Left colon (tissue), 2 donors: ENCODE results near the gene PHACTR3. TPM values are rescaled to one million over a fixed set of nuclear protein-coding genes. Genes with fewer than 3 reads are reported as not detected.
A peak's percentile ranks its signal among the peaks of the same experiment; 100 is the strongest.

ENCODE experiments used
- ATAC-seq: fragments of 200-7000 bp; cut with Tn5 transposase; one replicate; pipeline ENCODE4 v1.9.1; 2020; ENCODE audit warnings: mild to moderate bottlenecking, moderate library complexity
- DNase-seq, 2 donors: peaks; one replicate each; pipeline ENCODE4 v3.0.0-alpha.2; 2020
- intact Hi-C, 2 donors: fragments of 100-400 bp; cut with DNase I in 1 of 2; cut with micrococcal nuclease in 1 of 2; formaldehyde crosslinking; loops; one replicate each; pipeline versions ENCODE4 v1.11.2 to v1.14.0; 2022; cut with DNase I, micrococcal nuclease
- total RNA-seq, 2 donors: library from RNA; stranded (reverse); fragmentation: NEBNext Ultra II Directional; extraction: Animal tissue kit (Norgen Biotek cat#: 25700); gene quantifications; one replicate each; pipeline ENCODE4 v1.2.1, GENCODE V29; 2021
- donor health status: DM: no; HTN: no; CAD: no.
- donor health status: DM: yes; HTN: yes; CAD: no.

PHACTR3 gene
- total RNA-seq, 2 donors from 2014 or later: 0.47 to 5.5 TPM

DNA sequence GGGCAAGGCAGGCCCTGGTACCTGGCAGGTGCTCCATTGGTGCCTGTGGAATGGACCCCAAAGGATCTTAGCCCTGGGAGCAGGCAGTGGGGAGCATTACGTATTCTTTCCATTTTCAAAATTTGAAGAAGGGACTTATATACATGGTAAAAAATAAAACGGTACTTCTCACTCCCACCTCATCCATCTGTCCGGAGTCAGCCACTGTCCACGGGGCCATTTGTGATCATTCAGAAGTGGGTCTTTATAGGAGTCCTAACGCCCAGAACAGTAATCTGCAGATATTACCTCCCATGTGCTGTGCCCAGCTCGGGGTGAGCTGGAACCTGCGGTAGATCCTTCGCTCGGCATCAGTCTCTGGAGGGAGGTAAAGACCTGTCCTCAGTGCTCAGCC lies 218.7 kb downstream of the PHACTR3 start:
- intact Hi-C loops: no loop called here
- ATAC-seq (no peak), DNase-seq (no peak)

DNA sequence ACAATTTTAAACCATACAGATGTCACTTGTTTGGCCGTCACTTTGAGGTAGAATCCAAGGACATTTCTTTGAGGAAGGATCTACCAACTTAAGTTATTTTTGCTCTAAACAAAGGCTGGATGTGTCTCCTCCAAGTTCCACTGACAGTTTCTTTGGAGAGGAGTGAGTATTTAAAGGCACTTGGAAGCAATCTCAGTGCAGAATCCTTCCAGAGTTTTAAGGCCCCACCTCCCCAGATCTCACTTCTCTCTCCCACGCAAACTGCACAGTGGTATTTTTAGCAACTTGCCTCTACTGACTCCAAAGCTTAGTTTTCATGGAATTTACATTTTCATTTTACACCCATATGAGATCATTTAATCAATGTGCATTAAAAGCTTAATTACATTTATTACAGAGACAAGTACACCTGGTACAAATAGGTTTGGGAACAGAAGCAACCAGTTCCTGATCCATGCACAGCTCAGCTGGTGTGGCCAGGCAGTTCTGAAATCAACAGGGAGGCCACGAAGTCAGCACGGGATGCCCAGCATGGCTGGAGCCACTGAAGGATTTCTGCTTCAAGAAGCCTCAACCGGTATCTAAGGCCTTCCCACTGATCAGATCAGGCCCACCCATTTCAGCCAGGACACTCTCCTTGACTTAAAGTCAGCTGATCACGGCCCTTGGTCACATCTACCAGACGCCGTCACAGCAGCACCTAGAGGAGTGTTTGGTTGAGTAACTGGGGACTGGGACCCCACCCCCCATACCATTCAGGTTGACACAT lies 219.3 kb downstream of the PHACTR3 start:
- intact Hi-C loops: no loop called here
- no peak for DNase-seq
- ATAC-seq: no peak

DNA sequence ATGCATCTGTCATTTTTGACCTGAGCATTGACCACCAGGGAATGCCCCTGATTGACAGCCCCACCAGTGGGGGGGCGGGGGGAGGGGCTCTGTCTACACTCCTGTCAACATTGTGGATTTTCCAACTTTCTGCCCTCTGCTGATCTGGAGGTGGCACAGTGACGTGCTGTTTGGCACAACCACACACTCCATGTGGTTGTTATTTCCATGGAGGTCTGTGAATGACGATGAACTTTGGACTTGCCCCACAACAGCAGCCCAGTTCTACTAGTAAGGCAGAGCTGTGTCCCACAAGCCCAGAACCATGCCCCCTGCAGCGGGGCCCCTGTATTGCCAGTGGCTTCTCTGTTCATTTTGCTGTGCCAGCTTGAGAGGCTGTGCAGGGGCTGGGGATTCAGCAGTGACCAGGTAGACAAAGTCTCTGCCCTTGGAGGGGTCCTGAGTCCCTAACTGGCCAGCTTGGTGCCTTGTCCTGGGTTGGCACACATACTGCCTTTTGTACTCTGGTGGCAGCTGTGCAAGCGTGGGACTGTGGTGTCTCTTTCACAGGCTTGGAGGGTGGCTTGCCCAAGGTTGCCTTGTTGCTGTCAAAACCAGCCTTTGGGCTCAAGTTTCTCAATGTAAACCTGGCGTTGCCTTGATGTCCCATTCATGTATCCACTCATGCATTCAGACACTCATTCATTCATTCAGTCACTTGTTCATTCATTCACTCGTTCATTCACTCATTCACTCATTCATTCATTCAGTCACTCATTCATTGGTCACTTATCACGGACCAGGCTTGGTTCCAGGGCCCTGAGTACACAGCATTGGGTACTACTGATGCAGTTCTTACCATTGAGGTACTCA lies 220.6 kb downstream of the PHACTR3 start:
- DNase-seq: no peak
- no peak for ATAC-seq
- intact Hi-C loops: no loop called here

DNA sequence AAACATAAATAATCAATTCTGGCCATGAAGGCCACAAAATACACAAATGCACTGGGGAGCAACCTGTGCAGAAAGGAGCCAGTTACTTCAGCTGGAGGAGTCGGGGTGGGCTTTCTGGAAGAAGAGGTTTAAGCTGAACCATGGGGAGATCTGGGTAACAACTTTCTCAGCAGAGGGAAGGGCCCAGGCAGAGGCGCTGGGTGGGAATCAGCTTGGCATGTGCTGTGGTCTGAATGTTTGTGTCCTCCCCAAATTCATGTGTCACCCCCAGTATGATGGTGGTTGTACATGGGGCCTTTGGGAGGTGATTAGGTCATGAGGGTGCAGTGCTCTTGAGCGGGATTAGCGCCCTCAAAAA lies 221.2 kb downstream of the PHACTR3 start:
- ATAC-seq (no peak), DNase-seq (no peak)
- intact Hi-C loops: no loop called here

DNA sequence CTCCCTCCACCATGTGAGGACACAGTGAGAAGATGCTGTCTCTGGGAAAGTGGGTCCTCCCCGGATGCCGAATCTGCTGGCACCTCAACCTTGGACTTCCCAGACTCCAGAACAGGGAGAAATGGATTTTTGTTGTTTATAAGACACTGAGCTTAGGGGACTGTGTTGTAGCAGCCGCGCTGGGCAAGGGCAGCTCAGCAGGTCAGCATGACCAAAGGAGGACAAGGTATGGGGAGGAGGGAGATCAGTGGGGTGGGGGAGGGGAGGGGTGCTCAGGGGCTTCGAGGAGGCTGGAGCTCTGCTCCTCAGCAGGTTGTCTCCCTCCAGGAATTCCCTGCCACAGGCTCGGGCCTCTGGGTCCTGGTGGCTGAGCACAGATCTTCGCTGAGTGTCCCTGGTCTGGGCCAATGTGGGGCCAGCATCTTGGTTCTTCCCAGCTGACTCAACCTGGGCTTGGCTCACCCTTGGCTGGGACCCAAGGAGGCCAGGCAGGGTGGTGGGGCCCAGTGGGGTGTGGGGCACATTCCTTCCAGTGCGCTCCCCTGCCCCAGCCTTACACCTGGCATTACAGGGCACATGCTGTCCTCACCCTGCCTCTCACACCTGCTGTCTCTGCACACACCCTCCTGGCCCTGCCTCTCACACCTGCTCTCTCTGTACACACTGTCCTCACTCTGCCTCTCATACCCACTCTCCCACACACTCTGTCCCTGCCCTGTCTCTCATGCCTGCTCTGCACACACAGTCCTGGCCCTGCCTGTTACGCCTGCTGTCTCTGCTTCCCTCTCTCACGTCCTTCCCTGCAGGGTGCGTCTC lies 221.8 kb downstream of the PHACTR3 start:
- peak; percentile 72 to 96 for DNase-seq
- peak; percentile 94 for ATAC-seq
- intact Hi-C loops: no loop called here

DNA sequence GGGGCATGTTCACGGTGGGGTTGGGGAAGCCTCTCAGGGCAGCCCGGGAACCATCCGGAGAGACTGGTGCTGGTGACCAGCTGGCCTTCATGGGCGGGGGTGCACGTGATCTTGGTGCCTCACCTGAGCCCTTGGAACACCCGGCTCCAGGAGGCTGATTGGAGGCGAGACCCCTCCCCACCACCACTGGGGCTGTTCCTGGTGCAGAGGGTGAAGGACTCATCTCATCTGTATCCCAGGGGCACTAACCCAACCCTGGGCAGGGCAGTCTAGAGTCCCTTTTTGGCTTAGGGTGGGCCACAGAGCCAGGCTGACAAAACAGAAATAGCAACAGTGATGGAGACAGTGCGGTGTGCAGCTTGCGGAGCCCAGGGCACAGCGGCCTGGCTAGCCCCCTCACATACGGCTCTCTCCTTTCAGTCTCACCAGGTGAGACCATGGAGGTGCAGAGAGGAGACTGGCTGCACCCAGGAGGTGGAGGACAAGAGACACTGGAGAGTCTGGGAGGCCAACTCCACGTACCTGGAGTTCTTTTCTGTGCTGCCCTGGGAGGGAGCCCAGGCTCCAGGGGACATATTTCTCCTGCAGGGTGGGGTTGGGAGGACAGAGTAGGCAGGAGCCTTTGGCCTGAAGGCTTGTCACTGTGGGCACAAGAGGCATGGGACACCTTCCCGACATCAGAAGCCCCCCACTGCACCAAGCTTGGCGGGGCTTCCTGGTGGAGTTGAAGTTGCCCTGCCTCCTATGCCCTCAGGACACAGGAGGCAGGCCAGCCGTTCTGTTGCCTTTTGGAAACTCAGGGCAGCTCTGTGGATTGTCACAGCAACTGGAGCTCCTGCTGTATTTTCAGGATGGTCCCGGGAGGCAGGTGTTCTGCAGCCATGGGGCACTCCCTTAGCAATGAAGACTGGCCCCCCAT lies 223.1 kb downstream of the PHACTR3 start:
- intact Hi-C loops: no loop called here
- peak; percentile 11 for ATAC-seq
- DNase-seq: peak in 1 of 2 donors; percentile 59

DNA sequence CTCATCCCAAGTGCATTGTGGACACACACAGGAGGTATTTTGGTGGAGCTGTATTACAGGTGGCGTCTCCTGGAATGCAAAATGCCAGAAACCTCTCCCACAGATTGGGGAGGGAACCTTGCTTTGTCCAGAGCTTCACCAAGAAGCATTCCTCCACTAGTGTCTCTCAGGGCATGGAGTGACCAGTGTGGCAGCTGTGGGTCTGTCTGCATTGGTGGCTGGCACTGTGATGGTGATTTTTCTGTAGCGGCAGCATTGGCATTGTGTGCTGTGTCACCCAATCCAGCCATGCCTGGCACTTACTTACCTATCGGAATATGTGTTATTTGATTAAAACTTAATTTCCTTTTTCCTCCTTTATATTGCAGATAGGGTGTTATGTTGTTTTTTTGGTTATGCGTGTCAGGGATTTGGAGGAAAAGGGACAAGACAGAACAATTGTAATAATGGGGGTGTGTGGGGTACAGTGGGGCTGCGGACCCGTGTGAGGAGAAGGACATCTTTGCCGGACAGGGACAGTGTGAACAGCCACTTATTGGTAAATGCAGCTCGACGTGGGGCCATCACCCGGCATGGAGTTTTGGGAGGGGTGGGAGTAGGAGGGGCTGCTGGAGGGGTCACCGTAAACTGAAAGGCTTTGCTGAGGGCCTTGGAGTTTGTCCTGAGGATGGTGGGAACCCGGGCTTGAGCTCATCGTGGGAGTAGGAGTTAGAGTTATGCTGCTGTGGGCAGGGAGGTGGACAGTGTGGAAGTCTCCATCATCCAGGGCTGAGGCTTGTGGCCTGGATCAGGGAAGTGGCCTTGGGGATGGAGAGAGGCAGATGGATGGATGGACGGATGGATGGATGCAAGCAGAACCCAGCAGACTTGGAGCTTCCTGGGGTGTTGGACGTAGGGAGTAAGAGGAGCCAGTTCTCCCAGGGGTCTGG lies 224.0 kb downstream of the PHACTR3 start:
- intact Hi-C loops: no loop called here
- ATAC-seq: no peak
- DNase-seq: no peak

DNA sequence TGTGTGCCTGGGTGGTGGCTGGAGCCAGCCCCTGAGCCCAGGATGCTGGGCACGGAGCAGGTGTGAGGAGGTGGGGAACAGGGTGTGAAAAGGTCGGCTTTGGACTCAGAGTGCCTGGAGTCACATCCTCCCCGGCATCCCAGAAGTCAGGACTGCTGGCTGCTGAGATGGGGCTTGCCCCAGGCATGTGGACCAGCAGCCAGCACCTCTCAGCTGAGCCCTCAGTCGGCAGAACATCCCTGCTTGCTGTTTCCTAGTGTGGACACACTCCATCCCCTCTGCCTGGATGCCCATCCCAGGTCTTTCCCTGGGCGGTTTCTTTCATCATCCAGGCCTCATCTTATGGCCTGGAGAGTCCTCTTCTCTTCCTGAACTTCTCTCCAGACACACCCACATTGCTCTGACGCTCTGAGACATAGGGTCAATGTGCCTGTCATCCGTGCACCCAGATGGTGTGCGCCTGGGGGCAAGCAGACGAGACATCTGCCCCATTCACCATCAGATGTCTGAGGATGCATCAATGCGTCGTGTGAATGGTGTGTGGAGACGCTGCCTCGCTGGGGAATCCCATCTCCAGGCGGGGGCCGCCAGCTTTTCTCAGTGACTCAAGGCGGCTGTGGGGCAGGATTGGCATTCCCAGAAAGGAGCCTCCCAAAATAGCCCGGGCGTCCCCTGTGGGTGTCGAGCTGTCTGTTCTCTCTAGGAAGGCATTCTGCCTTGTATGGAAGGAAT lies 224.9 kb downstream of the PHACTR3 start:
- no peak for DNase-seq
- no peak for ATAC-seq
- intact Hi-C loops: no loop called here

DNA sequence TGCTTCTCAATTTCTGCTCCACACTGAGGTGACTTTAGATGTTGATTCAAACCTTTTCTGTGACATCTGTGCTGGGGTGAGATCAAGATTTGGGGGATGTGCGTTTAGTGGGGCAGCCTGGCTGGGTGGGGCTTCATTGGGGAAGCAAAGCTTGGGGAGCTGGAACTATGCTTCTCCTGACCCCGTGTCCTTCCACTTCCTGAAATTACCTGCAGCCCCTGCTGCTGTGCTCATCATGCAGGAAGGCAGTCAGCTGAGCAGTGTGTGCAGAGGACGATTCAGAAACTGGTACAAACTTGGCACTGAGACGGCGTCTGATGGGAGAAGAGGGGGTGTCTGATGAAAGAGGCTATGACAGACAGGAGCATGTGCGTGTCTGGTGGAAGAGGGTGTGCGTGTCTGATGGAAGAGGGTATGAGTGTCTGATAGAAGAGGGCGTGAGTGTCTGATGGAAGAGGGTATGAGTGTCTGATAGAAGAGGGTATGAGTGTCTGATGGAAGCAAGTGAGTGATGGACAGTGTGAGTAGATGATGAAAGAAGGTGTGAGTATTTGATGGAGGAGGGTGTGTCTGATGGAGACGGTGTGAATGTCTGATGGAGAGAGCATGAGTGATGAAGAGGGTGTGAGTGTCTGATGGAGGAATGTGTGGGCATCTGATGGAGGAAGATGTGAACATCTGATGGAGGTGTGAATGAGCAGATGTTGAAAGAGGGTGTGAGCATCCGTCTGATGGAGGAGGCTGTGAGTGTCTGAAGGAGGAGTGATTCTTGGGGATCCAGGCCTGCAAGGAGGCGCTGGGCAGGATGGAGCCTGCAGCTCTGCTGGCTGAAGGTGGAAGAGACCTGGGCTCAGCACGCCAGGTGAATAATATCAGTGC lies 225.7 kb downstream of the PHACTR3 start:
- no peak for DNase-seq
- intact Hi-C loops: no loop called here
- ATAC-seq: no peak

DNA sequence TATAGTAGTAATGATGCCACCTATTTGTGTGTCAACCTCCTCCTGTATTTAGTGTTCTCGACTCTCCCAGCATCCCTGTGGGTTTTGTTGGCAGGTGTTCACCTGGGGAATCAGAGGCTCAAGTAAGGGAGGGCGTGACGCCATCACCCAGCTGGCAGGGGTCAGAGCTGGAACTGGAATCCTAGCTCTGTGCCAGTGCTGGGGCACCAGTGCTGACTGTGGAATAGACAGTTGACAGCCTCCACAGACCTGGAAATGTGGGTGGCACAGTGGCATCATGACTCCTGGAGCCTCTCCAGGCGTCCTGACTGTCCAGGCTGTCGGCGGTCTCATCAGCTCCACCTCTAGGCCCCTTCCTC lies 226.3 kb downstream of the PHACTR3 start:
- intact Hi-C loops: no loop called here
- ATAC-seq (no peak), DNase-seq (no peak)

DNA sequence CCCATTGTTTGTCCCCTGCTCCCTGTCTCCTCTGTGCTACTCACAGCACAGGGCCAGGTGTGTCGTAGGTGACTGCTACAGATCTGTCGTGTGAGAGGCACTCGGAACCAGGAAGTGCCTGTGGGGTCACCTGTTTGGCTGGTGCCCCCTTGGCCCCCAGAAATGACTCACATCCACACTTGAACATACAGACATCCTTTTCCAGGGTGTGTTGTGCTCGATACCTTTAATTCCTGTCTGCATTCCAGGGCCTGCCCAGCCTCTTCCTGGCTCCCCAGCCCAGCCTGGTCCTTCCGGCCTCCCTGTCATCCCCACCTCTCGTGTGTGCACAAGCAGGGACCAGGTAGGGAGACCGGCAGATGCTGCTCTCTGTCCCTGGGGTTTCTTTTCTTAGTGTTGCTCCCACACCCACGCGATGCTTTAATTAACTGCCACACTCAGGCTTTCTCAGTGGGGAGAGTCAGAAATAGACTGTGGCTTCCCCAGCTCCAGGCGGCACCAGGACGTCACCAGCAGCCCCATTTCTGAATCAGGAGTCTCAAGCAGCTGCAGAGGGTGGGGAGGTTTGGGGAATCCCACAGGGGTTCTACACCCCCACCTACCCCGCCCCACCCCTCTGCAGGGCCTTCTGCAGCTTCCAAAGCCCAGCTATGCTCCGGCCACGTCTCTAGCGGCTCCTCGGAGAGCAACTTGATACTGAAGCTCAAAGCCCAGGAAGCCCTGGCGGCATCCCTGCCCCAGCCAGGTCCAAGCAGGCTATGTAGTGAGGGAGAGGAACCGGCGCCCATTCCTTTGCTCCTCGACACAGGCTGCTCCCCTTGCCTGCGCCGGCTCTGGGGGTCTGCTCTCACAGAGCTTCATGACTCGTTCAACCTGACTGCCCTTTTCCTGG lies 226.9 kb downstream of the PHACTR3 start:
- DNase-seq (peak in 1 of 2 donors; percentile 69), ATAC-seq (no peak)
- intact Hi-C loops: no loop called here

DNA sequence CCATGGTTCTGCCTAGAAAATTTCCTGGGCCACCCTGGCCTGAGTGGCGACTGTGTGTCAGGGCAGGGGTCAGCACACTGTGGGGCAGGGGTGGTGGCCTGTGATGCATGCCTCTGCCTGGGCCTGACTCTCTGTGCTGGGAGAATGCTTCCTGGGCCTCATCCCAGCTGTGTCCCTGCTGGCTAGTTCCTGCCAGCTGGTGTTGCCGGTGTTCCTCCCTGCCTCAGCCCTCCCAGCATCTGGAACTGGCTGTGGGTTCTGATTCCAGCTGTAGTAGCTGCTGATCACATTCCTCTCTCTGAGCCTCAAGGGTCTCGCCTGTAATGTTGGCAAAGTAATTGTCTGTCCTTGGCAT lies 227.6 kb downstream of the PHACTR3 start:
- DNase-seq: no peak
- intact Hi-C loops: no loop called here
- no peak for ATAC-seq

DNA sequence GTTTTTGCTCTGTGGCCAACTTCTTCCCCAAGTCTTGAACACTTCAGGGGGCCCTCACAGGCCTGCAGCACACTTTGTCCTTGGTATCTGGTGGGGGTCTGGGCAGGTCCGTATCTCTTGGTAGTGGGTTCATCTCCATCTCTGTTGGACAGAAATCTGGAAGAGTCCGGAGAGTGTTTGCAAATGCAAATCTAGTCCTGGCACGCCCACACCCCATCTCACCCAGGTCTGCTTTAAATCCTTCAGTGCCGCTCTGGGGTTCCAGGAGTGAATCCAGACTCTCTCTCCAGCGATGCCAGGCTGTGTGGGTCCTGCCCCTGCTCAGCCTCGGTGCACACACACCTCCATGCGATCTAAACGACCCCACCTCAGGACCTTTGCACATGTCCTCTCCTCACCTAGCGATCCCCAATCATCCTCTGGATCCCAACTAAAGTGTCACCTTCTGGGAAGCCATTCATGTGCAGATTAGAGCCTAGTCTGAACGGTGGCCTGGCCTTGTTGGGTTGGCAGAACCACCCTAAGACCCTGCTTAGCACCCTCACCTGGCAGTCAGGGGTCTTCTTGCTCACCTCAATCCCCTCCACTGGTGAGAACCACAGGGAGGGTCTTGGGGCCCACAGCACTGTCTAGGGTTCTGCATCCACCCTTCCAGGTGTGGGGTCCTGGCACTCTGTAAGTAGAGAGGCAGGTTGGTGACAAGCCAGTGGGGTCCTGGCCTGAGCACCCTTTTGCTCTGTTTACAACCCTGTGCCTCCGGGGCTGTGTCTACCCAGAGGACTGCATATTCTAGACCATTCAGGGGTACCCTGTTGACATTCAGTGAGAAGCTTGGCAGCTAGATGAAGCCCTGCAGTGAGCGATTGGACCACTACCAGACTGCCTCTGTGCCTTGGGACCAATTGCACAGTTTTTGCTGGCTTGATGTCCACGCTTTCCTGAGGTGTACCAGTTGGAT lies 228.3 kb downstream of the PHACTR3 start:
- intact Hi-C loops: no loop called here
- DNase-seq: no peak
- ATAC-seq: no peak

DNA sequence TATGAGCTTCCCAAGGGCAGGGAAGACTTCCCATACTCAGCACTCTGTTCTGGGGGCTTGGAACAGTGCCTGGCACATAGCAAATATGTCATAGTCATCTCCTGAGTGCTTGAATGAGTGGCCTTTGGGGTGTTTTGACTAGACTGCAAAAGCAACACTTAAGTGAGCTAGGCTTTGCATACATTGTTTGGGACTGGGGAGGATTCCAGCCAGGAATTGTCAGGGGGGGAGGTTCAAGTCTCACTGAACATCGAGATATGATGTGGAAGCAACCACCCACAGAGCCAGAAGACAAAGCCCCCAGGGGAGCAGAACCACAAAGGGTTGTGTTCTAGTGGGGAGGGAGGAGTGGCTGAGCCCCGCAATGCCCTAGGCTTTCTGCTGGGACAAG lies 230.7 kb downstream of the PHACTR3 start:
- intact Hi-C loops: no loop called here
- ATAC-seq (no peak), DNase-seq (no peak)
